Endothelial cell of umbilical vein (primary cell): Measurements from ENCODE around the gene NCK1. TPM values are rescaled to one million over a fixed set of nuclear protein-coding genes. Genes with fewer than 3 reads are reported as not detected.

Experiments used
- BruUV-seq: library from RNA; stranded (reverse); fragments of 400-500 nt; replicated peaks from 2 replicates; lab custom pipeline; 2021; lab: Mats Ljungman, UMichigan
- CTCF ChIA-PET: fragments of 300-600, 350-600 bp; sonication (Branson Sonifier 250); formaldehyde crosslinking; loops from one replicate; lab custom pipeline; 2021; ENCODE audit warnings: antibody characterized with exemption, inconsistent platforms; lab: Charles Lee
- POLR2A ChIA-PET: fragments of 300-600, 350-600 bp; sonication (Branson Sonifier 250); formaldehyde crosslinking; loops from one replicate; lab custom pipeline; 2021; ENCODE audit warnings: antibody characterized with exemption, inconsistent platforms; lab: Charles Lee
- DNase-seq: peaks from one replicate; pipeline ENCODE4 v3.0.0-alpha.2; 2011; ENCODE audit warnings: low read depth, low spot score
- FAIRE-seq: peaks from 2 replicates; lab custom pipeline; 2011; peaks lifted over from hg19 to GRCh38; lab: Jason Lieb, UNC
- H2AFZ ChIP-seq: 2 replicates; pipeline ENCODE4 v1.6.0; 2012; ENCODE audit warnings: low read depth, low read length, control low read depth, inconsistent platforms
- H3K27ac ChIP-seq: 2 replicates; pipeline ENCODE4 v1.5.1; 2011; ENCODE audit warnings: low read depth, mild to moderate bottlenecking, control low read depth, low read length, moderate library complexity; ENCODE audit not compliant: insufficient read depth
- H3K27me3 ChIP-seq, 2 experiments: 2 replicates each; pipeline versions ENCODE4 v1.6.0 to v1.6.1; 2011; ENCODE audit warnings: low read length in 2 of 2, mixed read lengths in 1 of 2; ENCODE audit not compliant: control insufficient read depth in 2 of 2, insufficient read depth in 2 of 2
- H3K36me3 ChIP-seq, 2 experiments: 2 replicates in 1 of 2; 3 replicates in 1 of 2; pipeline ENCODE4 v1.5.1; 2011; ENCODE audit warnings: low read length in 2 of 2, mild to moderate bottlenecking in 1 of 2, moderate library complexity in 1 of 2; ENCODE audit not compliant: control insufficient read depth in 2 of 2, insufficient read depth in 2 of 2; ENCODE audit errors: extremely low read depth in 1 of 2
- H3K4me1 ChIP-seq: 3 replicates; pipeline ENCODE4 v1.5.1; 2011; ENCODE audit warnings: mild to moderate bottlenecking, low read length; ENCODE audit not compliant: control insufficient read depth, insufficient read depth; ENCODE audit errors: extremely low read depth
- H3K4me2 ChIP-seq: 2 replicates; pipeline ENCODE4 v1.6.1; 2011; ENCODE audit warnings: low read length, control low read depth, mixed read lengths; ENCODE audit not compliant: insufficient read depth
- H3K4me3 ChIP-seq, 3 experiments: fragments of 200-600 bp in 1 of 3; sonication (generic), shearing (Covaris generic) in 1 of 3; replicated peaks in 1 of 3; 2 replicates each; pipeline ENCODE4 v1.5.1; 2011 to 2016; ENCODE audit warnings: control low read depth in 3 of 3, low read length in 3 of 3, mild to moderate bottlenecking in 2 of 3, inconsistent platforms in 1 of 3, low read depth in 1 of 3, moderate library complexity in 1 of 3; ENCODE audit not compliant: insufficient read depth in 1 of 3
- H3K79me2 ChIP-seq: 2 replicates; pipeline ENCODE4 v1.6.0; 2012; ENCODE audit warnings: low read length, inconsistent platforms; ENCODE audit not compliant: control insufficient read depth, insufficient read depth
- H3K9ac ChIP-seq: replicated peaks from 2 replicates; pipeline ENCODE3; 2011; ENCODE audit warnings: low read length, control low read depth; ENCODE audit not compliant: insufficient read depth; ENCODE audit errors: extremely low read depth
- H3K9me1 ChIP-seq: replicated peaks from 3 replicates; pipeline ENCODE4 v1.6.0; 2011; ENCODE audit warnings: mild to moderate bottlenecking, low read length; ENCODE audit not compliant: control insufficient read depth, insufficient read depth; ENCODE audit errors: extremely low read depth
- H3K9me3 ChIP-seq: replicated peaks from 2 replicates; pipeline ENCODE4 v1.5.1; 2012; ENCODE audit warnings: low read length, inconsistent platforms; ENCODE audit not compliant: control insufficient read depth, insufficient read depth
- H4K20me1 ChIP-seq: replicated peaks from 2 replicates; pipeline ENCODE3; 2011; ENCODE audit warnings: mild to moderate bottlenecking, low read length; ENCODE audit not compliant: control insufficient read depth, insufficient read depth; ENCODE audit errors: extremely low read depth
- EZH2 ChIP-seq: IDR thresholded peaks from 2 replicates; pipeline ENCODE4 v1.6.1; 2012; ENCODE audit warnings: borderline replicate concordance, low read depth, mild to moderate bottlenecking, moderate library complexity, low read length, inconsistent platforms; ENCODE audit not compliant: severe bottlenecking
- FOS ChIP-seq: IDR thresholded peaks from 2 replicates; pipeline ENCODE4 v1.6.1; 2011; ENCODE audit warnings: mild to moderate bottlenecking, low read length, moderate library complexity, borderline replicate concordance; ENCODE audit not compliant: insufficient read depth
- GATA2 ChIP-seq: IDR thresholded peaks from 2 replicates; pipeline ENCODE4 v1.7.0; 2011; ENCODE audit warnings: low read depth, mild to moderate bottlenecking, moderate library complexity, mixed read lengths, low read length; ENCODE audit not compliant: insufficient read length, insufficient read depth
- JUN ChIP-seq: IDR thresholded peaks from 2 replicates; pipeline ENCODE4 v1.6.1; 2011; ENCODE audit warnings: borderline replicate concordance, low read depth; ENCODE audit not compliant: insufficient read length, insufficient read depth
- MAX ChIP-seq: IDR thresholded peaks from 2 replicates; pipeline ENCODE4 v1.6.1; 2011; ENCODE audit not compliant: insufficient read depth, insufficient read length
- MYC ChIP-seq: IDR thresholded peaks from one replicate; pipeline ENCODE4 v1.6.1; 2011; ENCODE audit warnings: mild to moderate bottlenecking, low read depth, low read length
- POLR2A ChIP-seq: IDR thresholded peaks from 2 replicates; pipeline ENCODE4 v1.6.1; 2012; ENCODE audit warnings: low read depth, mild to moderate bottlenecking, control low read depth, low read length
- POLR2AphosphoS5 ChIP-seq: IDR thresholded peaks from 2 replicates; pipeline ENCODE4 v1.6.1; 2012; ENCODE audit warnings: low read depth, mild to moderate bottlenecking, control low read depth, low read length, moderate library complexity; ENCODE audit not compliant: insufficient read depth
- dilution Hi-C: fragments of 300-500 bp; cut with MboI; formaldehyde crosslinking; loops from one replicate; pipeline ENCODE4 v1.15.0; 2019; ENCODE audit warnings: low sequenced_read_pairs; ENCODE audit not compliant: extremely low pct_ligation_motif_present
- intact Hi-C: fragments of 100-400 bp; cut with micrococcal nuclease; formaldehyde crosslinking; loops from one replicate; pipeline ENCODE4 v1.10.0; 2022
- polyA plus RNA-seq, 4 experiments: library from polyadenylated mRNA; depleted of rRNA in 3 of 4; stranded (reverse) in 3 of 4; unstranded in 1 of 4; fragments of >200 nt; gene quantifications; 2 replicates each; pipeline versions ENCODE4 v1.2.1 to v1.2.3, GENCODE V29; 2011 to 2012; ENCODE audit warnings: missing spikeins in 1 of 4
- total RNA-seq: library from RNA; stranded (reverse); gene quantifications from 2 replicates; pipeline ENCODE4 v1.2.3, GENCODE V29; 2021
- TF ChIP-seq, protein P1 (sequence below), 2 donors: IDR thresholded peaks; 1 replicate in 1 of 2; 2 replicates in 1 of 2; pipeline ENCODE4 v1.5.1; 2011; ENCODE audit warnings: low read length in 2 of 2, mild to moderate bottlenecking in 2 of 2, moderate library complexity in 2 of 2, control low read depth in 1 of 2, inconsistent platforms in 1 of 2, low read depth in 1 of 2; ENCODE audit not compliant: insufficient read depth in 1 of 2; ENCODE audit errors: extremely low read depth in 1 of 2

The NCK1 gene
- total and polyA plus RNA-seq, 2 donors (not counting 3 experiments of a cell fraction or from before 2014, with no cell fraction given), result 19.3 to 52.2 TPM

- FAIRE-seq, result no peak
- no peak overlapping the region for H3K4me2 ChIP-seq
- H2AFZ ChIP-seq, result no peak overlapping the region
- intact Hi-C loops, result no loop called here
- H3K36me3 ChIP-seq, result no peaks in the 10 kb centered on the region
- BruUV-seq, result no TSS peak
- dilution Hi-C loops, result no loop called here
- no peaks in the 10 kb centered on the region for H4K20me1 ChIP-seq
- no peak overlapping the region for H3K27ac ChIP-seq
- H3K9me3 ChIP-seq, result no peaks in the 10 kb centered on the region
- H3K4me1 ChIP-seq, result peaks cover 10% of the 10 kb centered on the region
- H3K4me3 ChIP-seq, result no peak overlapping the region
- ChIA-PET POLR2A (interaction anchor here (1.4 kb wide), 1 partner anchor 22 kb away, joined by 4 read pairs; the partner anchor contains the start of gene NCK1), CTCF (interaction anchor here (1.3 to 2.4 kb wide), 2 partner anchors 8 to 130 kb away, joined by 3 to 6 read pairs; no protein-coding TSS in a partner anchor)
- H3K9me1 ChIP-seq, result no peaks in the 10 kb centered on the region
- TF ChIP-seq MYC, result no peak
- TF ChIP-seq POLR2A, result no peak
- TF ChIP-seq GATA2, result no peak
- TF ChIP-seq JUN, result no peak
- TF ChIP-seq FOS, result no peak
- no peak for TF ChIP-seq MAX
- TF ChIP-seq POLR2AphosphoS5, result no peak
- TF ChIP-seq, protein P1, sequence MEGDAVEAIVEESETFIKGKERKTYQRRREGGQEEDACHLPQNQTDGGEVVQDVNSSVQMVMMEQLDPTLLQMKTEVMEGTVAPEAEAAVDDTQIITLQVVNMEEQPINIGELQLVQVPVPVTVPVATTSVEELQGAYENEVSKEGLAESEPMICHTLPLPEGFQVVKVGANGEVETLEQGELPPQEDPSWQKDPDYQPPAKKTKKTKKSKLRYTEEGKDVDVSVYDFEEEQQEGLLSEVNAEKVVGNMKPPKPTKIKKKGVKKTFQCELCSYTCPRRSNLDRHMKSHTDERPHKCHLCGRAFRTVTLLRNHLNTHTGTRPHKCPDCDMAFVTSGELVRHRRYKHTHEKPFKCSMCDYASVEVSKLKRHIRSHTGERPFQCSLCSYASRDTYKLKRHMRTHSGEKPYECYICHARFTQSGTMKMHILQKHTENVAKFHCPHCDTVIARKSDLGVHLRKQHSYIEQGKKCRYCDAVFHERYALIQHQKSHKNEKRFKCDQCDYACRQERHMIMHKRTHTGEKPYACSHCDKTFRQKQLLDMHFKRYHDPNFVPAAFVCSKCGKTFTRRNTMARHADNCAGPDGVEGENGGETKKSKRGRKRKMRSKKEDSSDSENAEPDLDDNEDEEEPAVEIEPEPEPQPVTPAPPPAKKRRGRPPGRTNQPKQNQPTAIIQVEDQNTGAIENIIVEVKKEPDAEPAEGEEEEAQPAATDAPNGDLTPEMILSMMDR (IDR thresholded peaks at IDR 0.05; ENCODE audit: extremely low read depth in 1 of 2, insufficient read depth in 1 of 2, low read depth in 1 of 2, low read length in 2 of 2), result no peak
- no peak for TF ChIP-seq EZH2
- peaks cover 93% of the 10 kb centered on the region for H3K79me2 ChIP-seq
- H3K27me3 ChIP-seq, result no peaks in the 10 kb centered on the region
- no peak overlapping the region for H3K9ac ChIP-seq
- DNase-seq, result no peak
These were observed 22.1 kb downstream of the NCK1 start for GRCh38 chr3:136883967-136884720.
